ENCODE results near the gene AFF3.
A peak's percentile ranks its signal among the peaks of the same experiment; 100 is the strongest.

Gene AFF3

DNA sequence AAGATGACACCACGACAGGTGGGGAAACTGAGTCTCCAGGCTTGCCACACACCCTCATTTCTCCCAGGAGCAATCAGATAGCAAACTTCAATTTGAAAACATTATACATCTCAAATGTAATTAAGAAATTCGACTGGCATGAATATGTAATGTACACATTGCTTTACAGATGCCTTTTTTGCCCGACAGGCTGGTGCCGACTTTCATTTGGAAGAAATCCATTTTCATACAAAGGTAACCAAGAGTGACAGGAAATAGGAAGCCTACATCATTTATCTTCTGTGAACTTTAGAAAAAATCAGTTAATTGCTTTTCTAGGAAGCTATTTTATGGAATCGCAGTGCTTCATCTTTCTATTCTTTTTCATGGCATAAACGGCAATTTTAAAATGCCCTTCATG is 140.3 kb downstream of the AFF3 start:
- TF ChIP-seq, protein P1, sequence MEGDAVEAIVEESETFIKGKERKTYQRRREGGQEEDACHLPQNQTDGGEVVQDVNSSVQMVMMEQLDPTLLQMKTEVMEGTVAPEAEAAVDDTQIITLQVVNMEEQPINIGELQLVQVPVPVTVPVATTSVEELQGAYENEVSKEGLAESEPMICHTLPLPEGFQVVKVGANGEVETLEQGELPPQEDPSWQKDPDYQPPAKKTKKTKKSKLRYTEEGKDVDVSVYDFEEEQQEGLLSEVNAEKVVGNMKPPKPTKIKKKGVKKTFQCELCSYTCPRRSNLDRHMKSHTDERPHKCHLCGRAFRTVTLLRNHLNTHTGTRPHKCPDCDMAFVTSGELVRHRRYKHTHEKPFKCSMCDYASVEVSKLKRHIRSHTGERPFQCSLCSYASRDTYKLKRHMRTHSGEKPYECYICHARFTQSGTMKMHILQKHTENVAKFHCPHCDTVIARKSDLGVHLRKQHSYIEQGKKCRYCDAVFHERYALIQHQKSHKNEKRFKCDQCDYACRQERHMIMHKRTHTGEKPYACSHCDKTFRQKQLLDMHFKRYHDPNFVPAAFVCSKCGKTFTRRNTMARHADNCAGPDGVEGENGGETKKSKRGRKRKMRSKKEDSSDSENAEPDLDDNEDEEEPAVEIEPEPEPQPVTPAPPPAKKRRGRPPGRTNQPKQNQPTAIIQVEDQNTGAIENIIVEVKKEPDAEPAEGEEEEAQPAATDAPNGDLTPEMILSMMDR (IDR thresholded peaks at IDR 0.05; ENCODE audit: low read depth, low read length): no peak

DNA sequence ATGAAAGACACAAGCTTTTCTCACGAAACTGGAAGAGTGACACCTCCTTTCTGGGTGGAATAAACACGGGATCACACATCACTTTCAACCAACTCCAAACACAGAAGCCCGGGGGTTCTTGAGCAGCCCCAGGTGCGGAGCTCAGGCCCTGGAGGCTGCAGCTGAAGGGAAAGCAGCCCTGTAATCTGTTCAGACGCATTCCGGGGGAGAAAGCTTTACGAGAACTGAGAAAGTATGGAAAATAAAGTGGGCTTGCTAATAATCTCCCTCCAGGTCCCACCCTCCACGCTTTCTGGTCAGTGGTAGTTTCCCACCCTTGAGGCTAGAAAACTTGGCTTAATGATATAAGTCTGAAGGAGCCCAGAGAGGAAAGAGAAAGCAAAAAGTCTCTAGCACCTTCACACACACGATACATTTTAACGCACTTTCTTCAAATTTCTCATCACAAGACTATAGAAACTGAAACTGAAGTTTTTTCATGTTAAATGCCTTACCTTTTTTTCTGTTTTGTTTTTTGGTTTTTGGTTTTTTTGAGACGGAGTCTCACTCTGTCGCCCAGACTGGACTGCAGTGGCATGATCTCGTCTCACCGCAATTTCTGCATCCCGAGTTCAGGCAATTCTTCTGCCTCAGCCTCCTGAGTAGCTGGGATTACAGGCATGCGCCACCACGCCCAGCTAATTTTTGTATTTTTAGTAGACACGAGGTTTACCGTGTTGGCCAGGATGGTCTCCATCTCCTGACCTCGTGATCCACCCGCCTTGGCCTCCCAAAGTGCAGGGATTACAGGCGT is 141.3 kb downstream of the AFF3 start:
- TF ChIP-seq, protein P1 (IDR thresholded peaks at IDR 0.05; ENCODE audit: low read depth, low read length): no peak
- no peak for DNase-seq (ENCODE audit: extremely low read depth, low read depth)

More for the DNA sequence above, 140.3 kb downstream of the AFF3 start:
- DNase-seq (ENCODE audit: extremely low read depth, low read depth): no peak

DNA sequence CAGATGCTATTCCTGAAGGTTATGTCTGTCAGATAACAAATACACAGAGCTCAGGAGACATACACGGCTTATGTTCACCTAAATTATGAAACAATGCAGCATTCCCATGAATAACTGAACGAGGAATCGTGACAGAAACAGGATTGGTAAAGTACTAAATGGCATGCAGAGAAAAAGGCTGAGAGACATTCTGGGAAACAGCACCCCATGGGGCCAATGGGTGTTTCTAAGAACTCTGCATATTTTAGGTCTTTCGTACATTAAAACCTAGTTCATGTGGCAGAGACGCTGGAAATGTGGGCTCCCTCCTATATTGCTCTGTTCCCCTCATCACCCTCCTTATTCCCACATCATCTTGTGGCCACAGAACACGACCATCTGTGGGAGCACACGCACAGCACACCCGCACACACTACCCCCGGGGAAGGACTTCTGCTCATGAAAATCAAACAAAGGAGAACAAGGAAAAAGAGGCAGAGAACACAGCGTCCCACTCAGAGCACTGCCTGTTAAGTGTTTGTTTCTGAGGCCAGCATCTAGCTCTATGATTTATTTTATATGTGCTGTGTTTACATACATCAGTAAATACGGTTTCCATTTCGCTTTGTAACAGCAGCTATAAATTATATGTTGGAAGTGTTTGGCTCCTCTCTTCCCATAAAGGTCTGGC is 143.6 kb downstream of the AFF3 start:
- TF ChIP-seq, protein P1 (IDR thresholded peaks at IDR 0.05; ENCODE audit: low read depth, low read length): no peak
- DNase-seq (ENCODE audit: extremely low read depth, low read depth): no peak

DNA sequence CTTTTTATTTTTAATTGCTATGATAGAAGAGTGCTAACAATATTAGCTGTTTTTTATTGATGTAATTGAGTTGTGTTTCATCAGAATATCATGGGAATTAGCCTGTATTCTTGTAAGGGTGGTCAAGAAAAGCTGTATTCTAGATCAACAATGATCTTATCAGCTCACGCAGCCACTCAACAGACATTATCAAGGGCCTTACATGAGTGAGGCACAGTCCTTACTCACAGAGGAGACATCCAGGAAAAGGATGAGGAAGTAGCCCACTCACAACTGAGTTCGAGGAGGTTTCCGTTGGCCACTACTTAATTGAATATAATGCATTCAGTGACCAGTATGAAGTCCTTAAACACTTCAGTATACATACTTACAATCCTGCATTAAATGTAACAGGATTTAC is 152.5 kb downstream of the AFF3 start:
- TF ChIP-seq, protein P1 (IDR thresholded peaks at IDR 0.05; ENCODE audit: low read depth, low read length): no peak
- no peak for DNase-seq (ENCODE audit: extremely low read depth, low read depth)

DNA sequence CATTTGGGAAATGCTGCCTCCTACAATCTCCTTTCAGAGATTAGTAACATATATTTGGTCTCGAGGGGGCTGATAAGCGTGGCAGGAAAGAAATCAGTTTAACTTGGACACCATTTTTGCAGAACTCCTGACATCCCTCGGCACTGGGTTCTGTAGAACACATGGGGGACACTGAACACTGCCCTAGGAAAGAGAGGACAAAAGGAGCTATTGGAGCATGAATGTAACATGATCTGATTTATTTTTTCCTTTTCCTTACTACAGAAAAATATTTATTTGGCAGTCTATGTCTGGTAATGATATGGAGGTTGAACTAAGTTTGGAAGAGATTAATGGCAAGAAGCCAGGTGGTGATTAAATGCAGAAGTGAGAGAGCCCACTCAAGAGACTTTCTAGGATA is 153.8 kb downstream of the AFF3 start:
- TF ChIP-seq, protein P1 (IDR thresholded peaks at IDR 0.05; ENCODE audit: low read depth, low read length): no peak
- DNase-seq (ENCODE audit: extremely low read depth, low read depth): no peak

DNA sequence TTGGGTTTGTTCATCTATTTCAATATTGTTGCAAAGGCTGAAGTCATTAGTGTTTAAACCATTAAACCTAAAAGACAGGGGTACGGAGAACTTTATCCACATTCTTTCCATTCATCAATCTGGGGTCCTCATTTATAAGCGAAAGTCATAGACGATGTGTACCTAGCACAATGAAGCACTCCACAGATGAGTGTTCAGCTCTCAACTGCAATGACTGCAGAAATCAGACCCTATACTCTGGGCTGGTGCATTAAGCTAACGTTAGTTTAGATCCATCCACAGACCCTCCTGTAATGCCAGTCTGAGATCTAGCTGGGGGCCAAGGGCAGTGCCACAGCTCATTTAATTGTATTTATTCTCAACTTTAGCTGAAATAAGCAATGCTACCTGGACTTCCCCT is 155.2 kb downstream of the AFF3 start:
- TF ChIP-seq, protein P1 (IDR thresholded peaks at IDR 0.05; ENCODE audit: low read depth, low read length): no peak
- no peak for DNase-seq (ENCODE audit: extremely low read depth, low read depth)

DNA sequence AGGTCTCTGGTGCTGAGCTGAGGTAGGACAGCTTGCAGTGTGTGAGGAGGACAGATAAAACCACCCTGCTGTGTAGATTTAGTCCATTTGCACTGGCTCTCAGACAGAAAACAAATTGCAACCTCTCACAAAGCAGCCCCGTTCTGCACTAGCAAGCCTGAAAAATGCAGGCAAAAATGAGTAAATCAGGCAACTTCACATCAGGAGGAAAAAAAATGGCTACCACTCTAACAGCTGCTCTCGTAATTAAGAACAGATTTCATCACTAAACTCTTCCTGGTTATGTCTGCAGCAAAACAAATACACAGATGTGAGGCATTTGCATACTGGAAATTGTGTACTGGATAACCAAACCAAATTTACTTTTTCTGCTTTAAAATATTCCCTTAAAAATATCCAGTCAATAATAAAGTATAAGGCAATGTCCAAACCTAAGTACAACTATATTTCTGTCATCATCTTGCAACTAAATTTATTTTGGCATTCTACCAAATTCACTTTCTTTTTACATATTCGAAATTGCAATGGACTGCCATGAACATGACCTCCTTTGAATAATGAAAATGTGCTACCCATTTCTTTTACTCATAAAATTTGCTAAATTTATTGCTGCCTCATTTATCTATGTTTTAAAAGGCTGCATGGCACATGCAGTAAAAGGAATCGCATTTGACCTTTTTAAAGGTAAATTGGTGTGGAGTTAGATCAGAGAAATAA is 157.4 kb downstream of the AFF3 start:
- peak; percentile 85 for DNase-seq (ENCODE audit: extremely low read depth, low read depth)
- TF ChIP-seq, protein P1 (IDR thresholded peaks at IDR 0.05; ENCODE audit: low read depth, low read length): no peak

All from AG09319 (cell line).